Lung (tissue), 12 donors: ENCODE data around the gene GCGR. TPM values are rescaled to one million over a fixed set of nuclear protein-coding genes. Genes with fewer than 3 reads are reported as not detected.

ENCODE experiments used
- ATAC-seq: fragments of 200-7000 bp; cut with Tn5 transposase; one replicate; pipeline ENCODE4 v1.9.1; 2020; ENCODE audit warnings: moderate number of reproducible peaks; ENCODE audit not compliant: insufficient read depth, low FRiP score
- DNase-seq, 3 donors: peaks; one replicate each; pipeline ENCODE4 v3.0.0-alpha.2; 2013 to 2017
- H3K27ac ChIP-seq, 2 donors: one replicate each; pipeline ENCODE4 v1.5.1; 2013; ENCODE audit warnings: mild to moderate bottlenecking in 2 of 2, moderate library complexity in 2 of 2, control low read depth in 1 of 2, inconsistent platforms in 1 of 2, low read depth in 1 of 2, low read length in 1 of 2
- H3K27me3 ChIP-seq, 3 donors: one replicate each; pipeline ENCODE4 v1.5.1; 2013; ENCODE audit warnings: low read length in 2 of 3; ENCODE audit not compliant: control insufficient read depth in 3 of 3, insufficient read depth in 3 of 3
- H3K36me3 ChIP-seq, 4 donors: one replicate each; pipeline ENCODE4 v1.5.1; 2013; ENCODE audit warnings: low read length in 4 of 4, mild to moderate bottlenecking in 1 of 4, moderate library complexity in 1 of 4; ENCODE audit not compliant: control insufficient read depth in 4 of 4, insufficient read depth in 4 of 4
- H3K4me1 ChIP-seq, 5 donors: one replicate each; pipeline ENCODE4 v1.5.1; 2013; ENCODE audit warnings: low read length in 5 of 5, mild to moderate bottlenecking in 2 of 5, moderate library complexity in 1 of 5; ENCODE audit not compliant: control insufficient read depth in 5 of 5, insufficient read depth in 5 of 5
- H3K4me3 ChIP-seq: one replicate; pipeline ENCODE4 v1.5.1; 2013; ENCODE audit warnings: mild to moderate bottlenecking, control low read depth, moderate library complexity
- H3K9ac ChIP-seq, 2 donors: one replicate each; pipeline ENCODE4 v1.5.1; 2013; ENCODE audit warnings: low read length in 2 of 2, control low read depth in 1 of 2; ENCODE audit not compliant: insufficient read depth in 1 of 2
- H3K9me3 ChIP-seq, 4 donors: one replicate each; pipeline ENCODE4 v1.5.1; 2013; ENCODE audit warnings: low read length in 3 of 4, mild to moderate bottlenecking in 1 of 4, moderate library complexity in 1 of 4; ENCODE audit not compliant: control insufficient read depth in 4 of 4, insufficient read depth in 3 of 4
- CTCF ChIP-seq: IDR thresholded peaks from 2 replicates; pipeline ENCODE4 v1.5.1; 2012; ENCODE audit warnings: mild to moderate bottlenecking; ENCODE audit errors: control extremely low read depth, extremely low read depth
- WGBS, 2 donors: extraction: QIAGEN DNeasy Blood & Tissue Kit; methylation state at CpG; one replicate each; pipeline ENCODE4 v1.1.7; 2013; 5-methylcytosine and 5-hydroxymethylcytosine counted together
- polyA plus RNA-seq, 2 donors: library from polyadenylated mRNA; stranded (reverse); fragments of 200-250 nt; gene quantifications; one replicate each; pipeline ENCODE4 v1.2.1, GENCODE V29; 2013
- total RNA-seq, 2 donors: library from RNA; depleted of rRNA in 1 of 2; stranded (reverse); fragments of >200 nt in 1 of 2; gene quantifications; one replicate each; pipeline ENCODE4 v1.2.1, GENCODE V29; 2014 to 2021
- donor health status: control.
- donor health status: control.
- donor health status: Bipolar disorder and iron deficiency.
- donor health status: healthy.
- donor health status: DM: yes; HTN: yes; CAD: no.

GCGR gene
- total and polyA plus RNA-seq, 4 donors = 0.09 to 0.12 (median 0.11) TPM; not detected in 1

GRCh38 chr17:81813371-81813684 lies 9.4 kb downstream of the GCGR start:
- WGBS, 2 donors = 92 to 96% methylated on average over 15 of the region's 15 CpGs
- Histone ChIP-seq H3K4me1 (peaks cover 0 to 4% (median 0%) of the 10 kb centered on the region in 5 donors), H3K4me3 (no peak overlapping the region), H3K36me3 (no peaks in the 10 kb centered on the region), H3K9ac (no peak overlapping the region), H3K27ac (no peak overlapping the region), H3K27me3 (peaks cover 0 to 8% (median 0%) of the 10 kb centered on the region in 3 donors), H3K9me3 (peaks cover 0 to 6% (median 0%) of the 10 kb centered on the region in 4 donors)
- no peak for ATAC-seq
- DNase-seq = no peak
- no peak for TF ChIP-seq CTCF

GRCh38 chr17:81813861-81814683 lies 10.1 kb downstream of the GCGR start:
- no peak for ATAC-seq
- no peak overlapping the region for H3K4me3 ChIP-seq
- H3K4me1 ChIP-seq = peaks cover 0 to 4% (median 0%) of the 10 kb centered on the region in 5 donors
- peaks cover 0 to 10% (median 0%) of the 10 kb centered on the region in 3 donors for H3K27me3 ChIP-seq
- DNase-seq = no peak
- no peak for TF ChIP-seq CTCF
- H3K9ac ChIP-seq = no peak overlapping the region
- H3K27ac ChIP-seq = no peak overlapping the region
- no peaks in the 10 kb centered on the region for H3K36me3 ChIP-seq
- 90 to 91% methylated on average over 39 to 41 of the region's 41 CpGs for WGBS, 2 donors
- peaks cover 0 to 5% (median 0%) of the 10 kb centered on the region in 4 donors for H3K9me3 ChIP-seq

GRCh38 chr17:81814748-81815645 lies 11.0 kb downstream of the GCGR start:
- Histone ChIP-seq H3K27ac (no peak overlapping the region), H3K4me3 (no peak overlapping the region), H3K36me3 (no peaks in the 10 kb centered on the region), H3K27me3 (peaks cover 0 to 4% (median 0%) of the 10 kb centered on the region in 3 donors), H3K9ac (no peak overlapping the region), H3K9me3 (peaks cover 0 to 2% (median 0%) of the 10 kb centered on the region in 4 donors), H3K4me1 (peaks cover 0 to 4% (median 0%) of the 10 kb centered on the region in 5 donors)
- ATAC-seq = peak; percentile 40
- WGBS, 2 donors = 69 to 75% methylated on average over 20 to 24 of the region's 24 CpGs
- peak; percentile 34 to 58 (median 58) for DNase-seq
- TF ChIP-seq CTCF = no peak
